HepG2 (cell line): Measurements from ENCODE around the gene SLBP.

Experiments used
- MXD4 ChIP-seq: IDR thresholded peaks from 2 replicates; pipeline ENCODE4 v1.6.1; 2016; ENCODE audit warnings: mild to moderate bottlenecking, missing biosample characterization, missing genetic modification reagents
- MYPOP ChIP-seq: sonication (generic); formaldehyde crosslinking; IDR thresholded peaks from 2 replicates; pipeline ENCODE4 v1.8.1; 2023; ENCODE audit warnings: mild to moderate bottlenecking, moderate library complexity, missing genetic modification reagents
- RFX1 ChIP-seq: fragments of 450-650 bp; IDR thresholded peaks from 2 replicates; pipeline ENCODE4 v1.6.1; 2017
- SATB2 ChIP-seq: sonication (generic); formaldehyde crosslinking; IDR thresholded peaks from 2 replicates; pipeline ENCODE4 v1.5.0; 2020; ENCODE audit warnings: missing genetic modification reagents

GRCh38 chr4:1736812-1737211, 24.7 kb upstream of the SLBP start:
- TF ChIP-seq MXD4 (CRISPR knock-in tag), result no peak
- no peak for TF ChIP-seq MYPOP (CRISPR knock-in tag)
- TF ChIP-seq SATB2 (CRISPR knock-in tag), result no peak
- TF ChIP-seq RFX1, result no peak
